Measurements from ENCODE around the gene TRPV3.

The TRPV3 gene

GRCh38 chr17:3546521-3546920 lies 11.1 kb downstream of the TRPV3 start:
- no peak for DNase-seq (ENCODE audit: low spot score)

GRCh38 chr17:3545151-3545550 lies 12.5 kb downstream of the TRPV3 start:
- DNase-seq (ENCODE audit: low spot score), result no peak

GRCh38 chr17:3544365-3544764 lies 13.2 kb downstream of the TRPV3 start:
- no peak for DNase-seq (ENCODE audit: low spot score)

GRCh38 chr17:3543453-3543852 lies 14.2 kb downstream of the TRPV3 start:
- no peak for DNase-seq (ENCODE audit: low spot score)

GRCh38 chr17:3542410-3543088 lies 15.1 kb downstream of the TRPV3 start:
- DNase-seq (ENCODE audit: low spot score), result no peak

- DNase-seq (ENCODE audit: low spot score), result no peak
These were observed 17.6 kb downstream of the TRPV3 start for GRCh38 chr17:3539881-3540540.

GRCh38 chr17:3536716-3537115 lies 20.9 kb downstream of the TRPV3 start:
- DNase-seq (ENCODE audit: low spot score), result no peak

GRCh38 chr17:3535253-3535995 lies 22.2 kb downstream of the TRPV3 start:
- peak; percentile 86 for DNase-seq (ENCODE audit: low spot score)

- peak; percentile 85 for DNase-seq (ENCODE audit: low spot score)
These were observed 22.7 kb downstream of the TRPV3 start for GRCh38 chr17:3534881-3535252.

GRCh38 chr17:3533752-3534151 lies 23.9 kb downstream of the TRPV3 start:
- no peak for DNase-seq (ENCODE audit: low spot score)

GRCh38 chr17:3532859-3533142 lies 24.8 kb downstream of the TRPV3 start:
- DNase-seq (ENCODE audit: low spot score), result no peak

GRCh38 chr17:3532106-3532858 lies 25.3 kb downstream of the TRPV3 start:
- no peak for DNase-seq (ENCODE audit: low spot score)

- peak; percentile 99 for DNase-seq (ENCODE audit: low spot score)
These were observed 26.1 kb downstream of the TRPV3 start for GRCh38 chr17:3531266-3532101.

GRCh38 chr17:3529817-3530741 lies 27.5 kb downstream of the TRPV3 start:
- DNase-seq (ENCODE audit: low spot score), result peak; percentile 82

GRCh38 chr17:3528880-3529511 lies 28.6 kb downstream of the TRPV3 start:
- no peak for DNase-seq (ENCODE audit: low spot score)

- no peak for DNase-seq (ENCODE audit: low spot score)
These were observed 29.2 kb downstream of the TRPV3 start for GRCh38 chr17:3528403-3528851.

- no peak for DNase-seq (ENCODE audit: low spot score)
These were observed 29.7 kb downstream of the TRPV3 start for GRCh38 chr17:3527896-3528295.

- DNase-seq (ENCODE audit: low spot score), result no peak
These were observed 30.1 kb downstream of the TRPV3 start for GRCh38 chr17:3527468-3527867.

- DNase-seq (ENCODE audit: low spot score), result no peak
These were observed 30.6 kb downstream of the TRPV3 start for GRCh38 chr17:3526971-3527370.

- DNase-seq (ENCODE audit: low spot score), result no peak
These were observed 31.1 kb downstream of the TRPV3 start for GRCh38 chr17:3526491-3526890.

Measured in putamen (tissue), 1 donor.